Parathyroid adenoma (tissue), 2 donors: ENCODE measurements around the gene DOCK3.

ENCODE experiments used
- H2AFZ ChIP-seq: fragments of 300-600 bp; sonication (generic); one replicate; pipeline ENCODE4 v1.7.0; 2017; ENCODE audit warnings: antibody characterized with exemption, mild to moderate bottlenecking
- H3K27ac ChIP-seq: fragments of 300-600 bp; sonication (generic); one replicate; pipeline ENCODE4 v1.7.0; 2017
- H3K27me3 ChIP-seq: fragments of 300-600 bp; sonication (generic); one replicate; pipeline ENCODE4 v1.7.0; 2017; ENCODE audit warnings: low read length; ENCODE audit not compliant: control insufficient read depth, insufficient read depth
- H3K36me3 ChIP-seq: fragments of 300-600 bp; sonication (generic); one replicate; pipeline ENCODE4 v1.7.0; 2017; ENCODE audit warnings: low read length; ENCODE audit not compliant: control insufficient read depth, insufficient read depth
- H3K4me1 ChIP-seq: fragments of 300-600 bp; sonication (generic); one replicate; pipeline ENCODE4 v1.7.0; 2017; ENCODE audit warnings: control low read depth
- H3K4me2 ChIP-seq: fragments of 300-600 bp; sonication (generic); one replicate; pipeline ENCODE4 v1.7.0; 2017; ENCODE audit warnings: low read length
- H3K4me3 ChIP-seq: fragments of 300-600 bp; sonication (generic); one replicate; pipeline ENCODE4 v1.7.0; 2017; ENCODE audit warnings: low read depth, low read length
- H3K79me2 ChIP-seq: fragments of 300-600 bp; sonication (generic); one replicate; pipeline ENCODE4 v1.7.0; 2017; ENCODE audit warnings: control low read depth
- H3K9ac ChIP-seq: fragments of 300-600 bp; sonication (generic); one replicate; pipeline ENCODE4 v1.7.0; 2017; ENCODE audit warnings: mild to moderate bottlenecking
- H3K9me3 ChIP-seq: fragments of 300-600 bp; sonication (generic); one replicate; pipeline ENCODE4 v1.7.0; 2017; ENCODE audit warnings: low read length; ENCODE audit not compliant: control insufficient read depth
- TF ChIP-seq, protein P1 (sequence below): fragments of 300-600 bp; sonication (generic); IDR thresholded peaks from one replicate; pipeline ENCODE4 v1.7.0; 2017; ENCODE audit warnings: antibody characterized with exemption, mild to moderate bottlenecking
- donor health status: primary hyperparathyroidism.

The DOCK3 gene

DNA sequence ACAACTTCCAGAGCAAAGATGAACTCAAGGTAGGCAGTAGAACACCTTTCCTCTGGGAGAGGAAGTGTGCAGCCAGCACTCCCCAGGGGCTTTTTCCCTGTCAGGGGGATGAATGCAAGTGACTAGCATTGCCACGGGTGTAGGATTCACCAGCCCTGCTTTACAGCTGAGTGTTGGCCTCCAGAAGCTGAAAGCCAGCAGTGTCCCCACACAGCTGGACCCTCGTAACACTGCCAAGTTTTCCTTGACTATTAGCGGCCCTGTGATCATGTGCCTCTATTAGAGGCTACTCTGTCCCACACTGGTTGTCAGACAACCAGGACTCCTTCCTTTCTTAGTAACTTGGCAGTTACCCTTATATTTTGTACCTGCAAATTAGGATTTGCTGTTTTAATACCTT, 605.4 kb downstream of the DOCK3 start:
- Histone ChIP-seq H2AFZ (no peak overlapping the region), H3K9me3 (no peaks in the 10 kb centered on the region), H3K27me3 (no peaks in the 10 kb centered on the region), H3K36me3 (no peaks in the 10 kb centered on the region), H3K27ac (no peak overlapping the region), H3K79me2 (no peaks in the 10 kb centered on the region), H3K9ac (no peak overlapping the region), H3K4me1 (no peaks in the 10 kb centered on the region), H3K4me2 (no peak overlapping the region), H3K4me3 (no peak overlapping the region)
- TF ChIP-seq, protein P1, sequence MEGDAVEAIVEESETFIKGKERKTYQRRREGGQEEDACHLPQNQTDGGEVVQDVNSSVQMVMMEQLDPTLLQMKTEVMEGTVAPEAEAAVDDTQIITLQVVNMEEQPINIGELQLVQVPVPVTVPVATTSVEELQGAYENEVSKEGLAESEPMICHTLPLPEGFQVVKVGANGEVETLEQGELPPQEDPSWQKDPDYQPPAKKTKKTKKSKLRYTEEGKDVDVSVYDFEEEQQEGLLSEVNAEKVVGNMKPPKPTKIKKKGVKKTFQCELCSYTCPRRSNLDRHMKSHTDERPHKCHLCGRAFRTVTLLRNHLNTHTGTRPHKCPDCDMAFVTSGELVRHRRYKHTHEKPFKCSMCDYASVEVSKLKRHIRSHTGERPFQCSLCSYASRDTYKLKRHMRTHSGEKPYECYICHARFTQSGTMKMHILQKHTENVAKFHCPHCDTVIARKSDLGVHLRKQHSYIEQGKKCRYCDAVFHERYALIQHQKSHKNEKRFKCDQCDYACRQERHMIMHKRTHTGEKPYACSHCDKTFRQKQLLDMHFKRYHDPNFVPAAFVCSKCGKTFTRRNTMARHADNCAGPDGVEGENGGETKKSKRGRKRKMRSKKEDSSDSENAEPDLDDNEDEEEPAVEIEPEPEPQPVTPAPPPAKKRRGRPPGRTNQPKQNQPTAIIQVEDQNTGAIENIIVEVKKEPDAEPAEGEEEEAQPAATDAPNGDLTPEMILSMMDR = no peak

GRCh38 chr3:51282931-51283330, 608.2 kb downstream of the DOCK3 start:
- TF ChIP-seq, protein P1 = no peak
- no peak overlapping the region for H3K4me3 ChIP-seq
- H2AFZ ChIP-seq = no peak overlapping the region
- H3K79me2 ChIP-seq = no peaks in the 10 kb centered on the region
- H3K36me3 ChIP-seq = no peaks in the 10 kb centered on the region
- no peak overlapping the region for H3K9ac ChIP-seq
- H3K27me3 ChIP-seq = no peaks in the 10 kb centered on the region
- H3K27ac ChIP-seq = no peak overlapping the region
- H3K4me2 ChIP-seq = no peak overlapping the region
- no peaks in the 10 kb centered on the region for H3K4me1 ChIP-seq
- H3K9me3 ChIP-seq = no peaks in the 10 kb centered on the region

DNA sequence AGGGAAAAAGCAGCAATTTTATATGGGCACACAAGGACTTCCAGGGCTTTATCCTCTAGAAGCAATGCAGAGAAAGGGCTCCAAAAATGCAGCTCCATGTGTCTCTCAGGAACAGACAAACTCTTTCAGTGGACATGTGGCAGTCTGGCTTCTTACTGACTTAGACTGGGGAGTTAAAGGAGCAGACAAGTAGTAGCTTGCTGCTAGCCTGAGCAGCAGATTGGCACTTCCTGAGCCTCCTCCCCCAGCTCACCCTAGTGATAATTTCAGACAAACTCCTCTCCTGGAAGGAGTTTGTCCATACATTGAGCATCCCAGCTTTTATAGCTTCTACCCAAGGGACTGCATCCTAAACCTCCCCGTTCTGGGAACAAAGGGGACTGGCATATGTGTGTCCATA, 608.7 kb downstream of the DOCK3 start:
- Histone ChIP-seq H3K4me3 (no peak overlapping the region), H3K9me3 (no peaks in the 10 kb centered on the region), H3K36me3 (no peaks in the 10 kb centered on the region), H3K27ac (no peak overlapping the region), H3K4me2 (no peak overlapping the region), H2AFZ (no peak overlapping the region), H3K79me2 (no peaks in the 10 kb centered on the region), H3K27me3 (no peaks in the 10 kb centered on the region), H3K4me1 (no peaks in the 10 kb centered on the region), H3K9ac (no peak overlapping the region)
- TF ChIP-seq, protein P1 = no peak

DNA sequence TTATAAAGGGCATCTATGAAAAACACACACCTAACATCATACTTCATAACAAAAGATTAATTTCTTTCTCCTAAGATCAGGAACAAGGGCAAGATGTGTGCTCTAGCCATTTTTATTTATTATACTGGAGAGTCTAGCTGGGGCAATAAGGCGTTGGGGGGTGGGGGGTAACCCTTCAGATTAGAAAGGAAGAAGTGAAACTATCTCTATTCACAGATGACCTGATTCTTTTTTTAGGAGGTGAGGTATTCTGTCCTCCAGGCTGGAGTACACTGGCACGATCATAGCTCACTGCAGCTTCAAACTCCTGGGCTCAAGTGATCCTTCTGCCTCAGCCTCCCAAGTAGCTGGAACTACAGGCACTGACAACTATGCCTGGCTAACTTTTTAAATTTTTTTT, 620.9 kb downstream of the DOCK3 start:
- H3K4me3 ChIP-seq = no peak overlapping the region
- no peak overlapping the region for H3K9ac ChIP-seq
- H3K79me2 ChIP-seq = no peaks in the 10 kb centered on the region
- no peak overlapping the region for H3K27ac ChIP-seq
- no peaks in the 10 kb centered on the region for H3K36me3 ChIP-seq
- TF ChIP-seq, protein P1 = no peak
- no peaks in the 10 kb centered on the region for H3K4me1 ChIP-seq
- no peaks in the 10 kb centered on the region for H3K27me3 ChIP-seq
- no peak overlapping the region for H2AFZ ChIP-seq
- H3K4me2 ChIP-seq = no peak overlapping the region
- H3K9me3 ChIP-seq = no peaks in the 10 kb centered on the region

DNA sequence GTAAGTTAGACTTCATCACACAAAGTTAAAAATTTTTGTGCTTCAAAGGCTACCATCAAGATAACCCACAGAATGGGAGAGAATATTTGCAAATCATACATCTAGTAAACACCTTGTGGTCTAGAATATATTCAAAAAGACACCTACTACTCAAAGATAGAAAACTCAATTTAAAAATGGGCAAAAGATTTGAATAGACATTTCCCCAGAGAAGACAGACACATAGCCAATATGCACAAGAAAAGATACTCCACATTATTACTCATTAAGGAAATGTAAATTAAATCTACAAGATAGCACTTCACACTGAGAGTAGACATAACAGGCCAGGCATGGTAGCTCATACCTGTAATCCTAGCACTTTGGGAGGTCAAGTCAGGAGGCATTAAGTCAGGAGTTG, 622.6 kb downstream of the DOCK3 start:
- no peak overlapping the region for H2AFZ ChIP-seq
- H3K9ac ChIP-seq = no peak overlapping the region
- H3K4me3 ChIP-seq = no peak overlapping the region
- H3K27ac ChIP-seq = no peak overlapping the region
- TF ChIP-seq, protein P1 = no peak
- H3K79me2 ChIP-seq = no peaks in the 10 kb centered on the region
- no peaks in the 10 kb centered on the region for H3K9me3 ChIP-seq
- no peak overlapping the region for H3K4me2 ChIP-seq
- no peaks in the 10 kb centered on the region for H3K27me3 ChIP-seq
- H3K4me1 ChIP-seq = no peaks in the 10 kb centered on the region
- no peaks in the 10 kb centered on the region for H3K36me3 ChIP-seq
